OCI-LY7 (cell line): ENCODE results near the gene CXCL11. TPM values are rescaled to one million over a fixed set of nuclear protein-coding genes. Genes with fewer than 3 reads are reported as not detected.
"Not testable (repeated sequence)": the region's sequence is repeated elsewhere in the genome, so short reads cannot be mapped to it uniquely, and the experiment has no call there.

Experiments used
- BruUV-seq: library from RNA; stranded (reverse); fragments of 400-500 nt; replicated peaks from 2 replicates; lab custom pipeline; 2021; lab: Mats Ljungman, UMichigan
- CTCF ChIA-PET: fragments of 300-600 bp; sonication (Branson Sonifier 250); formaldehyde crosslinking; loops from one replicate; lab custom pipeline; 2022; ENCODE audit warnings: antibody characterized with exemption; ENCODE audit not compliant: unreplicated experiment; lab: Charles Lee
- POLR2A ChIA-PET: fragments of 300-600 bp; sonication (Branson Sonifier 250); formaldehyde crosslinking; loops from one replicate; lab custom pipeline; 2022; ENCODE audit warnings: antibody characterized with exemption; lab: Charles Lee
- DNase-seq: peaks from one replicate; pipeline ENCODE4 v3.0.0-alpha.2; 2015; ENCODE audit warnings: low spot score
- H2AFZ ChIP-seq: fragments of 200-600 bp; sonication (generic), shearing (Covaris generic); 2 replicates; pipeline ENCODE4 v1.6.1; 2014; ENCODE audit warnings: mild to moderate bottlenecking, antibody characterized with exemption, low read length, moderate library complexity
- H3K27ac ChIP-seq: fragments of 200-600 bp; sonication (generic); 2 replicates; pipeline ENCODE4 v1.5.1; 2014; ENCODE audit warnings: mixed run types, low read depth, mild to moderate bottlenecking, moderate library complexity, low read length, inconsistent platforms; ENCODE audit not compliant: poor library complexity, severe bottlenecking
- H3K36me3 ChIP-seq: fragments of 200-600 bp; sonication (generic); 2 replicates; pipeline ENCODE4 v1.6.1; 2014; ENCODE audit warnings: mild to moderate bottlenecking, antibody characterized with exemption, low read length, moderate library complexity, mixed read lengths; ENCODE audit not compliant: insufficient read depth
- H3K4me1 ChIP-seq: fragments of 200-600 bp; sonication (generic); 2 replicates; pipeline ENCODE4 v1.5.1; 2014; ENCODE audit warnings: mild to moderate bottlenecking, low read length; ENCODE audit not compliant: insufficient read depth, poor library complexity, severe bottlenecking
- H3K4me2 ChIP-seq: fragments of 200-600 bp; sonication (generic); 2 replicates; pipeline ENCODE4 v1.6.1; 2014; ENCODE audit warnings: mild to moderate bottlenecking, low read length
- H3K4me3 ChIP-seq: fragments of 200-600 bp; sonication (generic); 2 replicates; pipeline ENCODE4 v1.5.1; 2014; ENCODE audit warnings: mild to moderate bottlenecking, low read depth, low read length; ENCODE audit not compliant: poor library complexity, severe bottlenecking
- H3K79me2 ChIP-seq: fragments of 200-600 bp; sonication (generic); 2 replicates; pipeline ENCODE4 v1.6.1; 2016; ENCODE audit warnings: low read depth, mild to moderate bottlenecking, low read length, moderate library complexity, mixed read lengths; ENCODE audit not compliant: insufficient read depth
- H3K9me2 ChIP-seq: fragments of 200-600 bp; sonication (generic); 2 replicates; pipeline ENCODE4 v1.6.1; 2016; ENCODE audit warnings: mild to moderate bottlenecking, low read length, mixed read lengths; ENCODE audit not compliant: insufficient read depth
- H3K9me3 ChIP-seq: fragments of 200-600 bp; sonication (generic); 2 replicates; pipeline ENCODE4 v1.6.1; 2014; ENCODE audit warnings: mild to moderate bottlenecking, mixed run types, low read length, mixed read lengths
- H4K20me1 ChIP-seq: fragments of 200-600 bp; sonication (generic); 2 replicates; pipeline ENCODE4 v1.6.1; 2014; ENCODE audit warnings: mild to moderate bottlenecking, antibody characterized with exemption, low read length, moderate library complexity, mixed read lengths; ENCODE audit not compliant: insufficient read depth
- CTCF ChIP-seq: fragments of 200-600 bp; sonication (generic); conservative IDR thresholded peaks from 2 replicates; pipeline ENCODE4 v1.5.1; 2014; ENCODE audit warnings: mild to moderate bottlenecking, antibody characterized with exemption, low read length, moderate library complexity, mixed read lengths
- EZH2phosphoT487 ChIP-seq: fragments of 200-600 bp; sonication (generic); IDR thresholded peaks from 2 replicates; pipeline ENCODE4 v1.6.1; 2018; ENCODE audit warnings: low read depth, borderline replicate concordance, mild to moderate bottlenecking, mixed run types, antibody characterized with exemption, low read length, moderate library complexity, mixed read lengths
- intact Hi-C: fragments of 100-400 bp; cut with micrococcal nuclease; formaldehyde crosslinking; loops from one replicate; pipeline ENCODE4 v1.10.0; 2022; ENCODE audit not compliant: unreplicated experiment
- total RNA-seq, 2 experiments: library from RNA; depleted of rRNA in 1 of 2; stranded (reverse); fragments of >200 nt in 1 of 2; shearing (Covaris generic) in 1 of 2; gene quantifications; 2 replicates each; pipeline ENCODE4 v1.2.3, GENCODE V29; 2014 to 2022

The CXCL11 gene
- total RNA-seq, 2 experiments from 2014 or later = 0.40 TPM; not detected in 1

DNA sequence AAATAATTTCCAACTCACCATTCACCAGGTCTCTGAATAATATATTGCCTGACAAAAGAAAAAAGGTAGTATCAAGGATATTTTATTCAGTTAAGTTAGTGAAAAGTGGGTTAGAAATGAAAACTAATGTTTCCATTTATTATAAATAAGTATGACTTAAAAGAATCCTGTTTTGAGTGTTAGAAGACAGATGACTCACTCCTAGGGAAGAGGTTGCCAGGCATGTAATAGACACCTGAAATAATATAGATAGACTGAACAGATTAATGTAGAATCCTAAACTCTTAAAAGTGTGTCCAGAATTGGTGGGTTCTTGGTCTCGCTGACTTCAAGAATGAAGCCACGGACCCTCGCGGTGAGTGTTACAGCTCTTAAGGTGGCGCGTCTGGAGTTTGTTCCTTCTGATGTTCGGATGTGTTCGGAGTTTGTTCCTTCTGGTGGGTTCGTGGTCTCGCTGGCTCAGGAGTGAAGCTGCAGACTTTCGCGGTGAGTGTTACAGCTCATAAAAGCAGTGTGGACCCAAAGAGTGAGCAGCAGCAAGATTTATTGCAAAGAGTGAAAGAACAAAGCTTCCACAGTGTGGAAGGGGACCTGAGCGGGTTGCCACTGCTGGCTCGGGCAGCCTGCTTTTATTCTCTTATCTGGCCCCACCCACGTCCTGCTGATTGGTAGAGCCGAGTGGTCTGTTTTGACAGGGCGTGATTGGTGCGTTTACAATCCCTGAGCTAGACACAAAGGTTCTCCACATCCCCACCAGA, 6.5 kb upstream of the CXCL11 start:
- H2AFZ ChIP-seq, H3K4me3 ChIP-seq, H3K9me3 ChIP-seq, H3K9me2 ChIP-seq, DNase-seq, H3K36me3 ChIP-seq, CTCF ChIA-PET, H3K79me2 ChIP-seq, H3K4me2 ChIP-seq, intact Hi-C loops, H4K20me1 ChIP-seq, H3K27ac ChIP-seq, H3K4me1 ChIP-seq, BruUV-seq: not testable (repeated sequence)
- POLR2A ChIA-PET = interaction anchor here (1.1 kb wide), 1 partner anchor 16 kb away, joined by 3 read pairs; no protein-coding TSS in a partner anchor

GRCh38 chr4:76036855-76037254, 985 bp upstream of the CXCL11 start:
- Histone ChIP-seq H3K36me3 (no peaks in the 10 kb centered on the region), H3K4me3 (no peak overlapping the region), H3K4me2 (no peak overlapping the region), H2AFZ (no peak overlapping the region), H3K27ac (no peak overlapping the region), H4K20me1 (no peaks in the 10 kb centered on the region), H3K9me3 (no peaks in the 10 kb centered on the region), H3K79me2 (no peaks in the 10 kb centered on the region), H3K4me1 (no peaks in the 10 kb centered on the region), H3K9me2 (no peaks in the 10 kb centered on the region)
- TF ChIP-seq CTCF = no peak
- no peak for TF ChIP-seq EZH2phosphoT487
- DNase-seq = no peak
- POLR2A ChIA-PET = interaction anchor here (0.7 to 2.0 kb wide), 5 partner anchors 10 to 40 kb away, joined by 3 to 7 read pairs (median 5); no protein-coding TSS in a partner anchor
- intact Hi-C loops = no loop called here
- CTCF ChIA-PET = no interaction called here
- no TSS peak for BruUV-seq

- intact Hi-C loops = no loop called here
- no peak for DNase-seq
- Histone ChIP-seq H2AFZ (no peak overlapping the region), H4K20me1 (no peaks in the 10 kb centered on the region), H3K36me3 (no peaks in the 10 kb centered on the region), H3K27ac (no peak overlapping the region), H3K9me3 (no peaks in the 10 kb centered on the region), H3K4me2 (no peak overlapping the region), H3K4me1 (no peaks in the 10 kb centered on the region), H3K79me2 (no peaks in the 10 kb centered on the region), H3K9me2 (no peaks in the 10 kb centered on the region), H3K4me3 (no peak overlapping the region)
- ChIA-PET CTCF (no interaction called here), POLR2A (interaction anchor here (0.6 to 2.0 kb wide), 5 partner anchors 9 to 737 kb away, joined by 3 to 7 read pairs (median 4); no protein-coding TSS in a partner anchor)
- TF ChIP-seq CTCF (no peak), EZH2phosphoT487 (no peak)
- no TSS peak for BruUV-seq
These were observed 729 bp downstream of the CXCL11 start for GRCh38 chr4:76035141-76035540.
